ENCODE measurements around the gene SH3PXD2A.

The SH3PXD2A gene

DNA sequence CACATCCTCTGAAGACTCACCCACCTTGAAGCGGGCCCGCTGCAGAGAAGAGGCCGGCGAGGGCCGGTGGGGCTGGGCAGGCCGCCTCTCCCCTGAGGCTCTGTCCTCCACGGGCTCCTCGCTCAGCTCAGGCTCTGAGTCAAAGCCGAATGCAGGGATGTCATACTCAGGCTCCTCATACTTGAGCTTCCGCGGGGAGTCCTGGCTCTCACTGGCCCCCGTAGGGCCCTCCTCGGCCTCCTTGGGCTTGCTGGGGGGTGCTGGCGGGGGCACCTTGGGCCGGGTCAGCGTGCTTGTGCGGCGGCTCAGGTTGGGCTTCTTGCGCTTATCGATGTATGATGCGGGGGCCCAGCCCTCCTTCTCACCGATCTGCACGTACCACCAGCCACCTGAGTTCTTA is 252.0 kb downstream of the SH3PXD2A start:
- DNase-seq (ENCODE audit: low read depth) = no peak

DNA sequence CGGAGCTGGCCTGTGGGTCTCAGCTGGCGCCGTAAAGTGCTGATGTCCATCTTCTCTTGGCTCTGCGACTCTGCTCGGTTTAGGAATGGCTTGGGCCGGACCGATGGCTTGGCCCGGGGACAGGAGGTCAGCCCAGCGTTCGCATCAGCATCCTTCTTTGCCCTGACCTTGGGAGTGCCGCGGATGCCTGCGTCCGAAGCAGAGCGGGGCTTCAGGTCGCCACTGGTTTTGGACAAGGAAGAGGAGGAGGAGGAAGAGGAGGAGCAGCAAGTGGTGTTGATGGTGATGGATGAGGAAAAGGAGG is 252.6 kb downstream of the SH3PXD2A start:
- no peak for DNase-seq (ENCODE audit: low read depth)

DNA sequence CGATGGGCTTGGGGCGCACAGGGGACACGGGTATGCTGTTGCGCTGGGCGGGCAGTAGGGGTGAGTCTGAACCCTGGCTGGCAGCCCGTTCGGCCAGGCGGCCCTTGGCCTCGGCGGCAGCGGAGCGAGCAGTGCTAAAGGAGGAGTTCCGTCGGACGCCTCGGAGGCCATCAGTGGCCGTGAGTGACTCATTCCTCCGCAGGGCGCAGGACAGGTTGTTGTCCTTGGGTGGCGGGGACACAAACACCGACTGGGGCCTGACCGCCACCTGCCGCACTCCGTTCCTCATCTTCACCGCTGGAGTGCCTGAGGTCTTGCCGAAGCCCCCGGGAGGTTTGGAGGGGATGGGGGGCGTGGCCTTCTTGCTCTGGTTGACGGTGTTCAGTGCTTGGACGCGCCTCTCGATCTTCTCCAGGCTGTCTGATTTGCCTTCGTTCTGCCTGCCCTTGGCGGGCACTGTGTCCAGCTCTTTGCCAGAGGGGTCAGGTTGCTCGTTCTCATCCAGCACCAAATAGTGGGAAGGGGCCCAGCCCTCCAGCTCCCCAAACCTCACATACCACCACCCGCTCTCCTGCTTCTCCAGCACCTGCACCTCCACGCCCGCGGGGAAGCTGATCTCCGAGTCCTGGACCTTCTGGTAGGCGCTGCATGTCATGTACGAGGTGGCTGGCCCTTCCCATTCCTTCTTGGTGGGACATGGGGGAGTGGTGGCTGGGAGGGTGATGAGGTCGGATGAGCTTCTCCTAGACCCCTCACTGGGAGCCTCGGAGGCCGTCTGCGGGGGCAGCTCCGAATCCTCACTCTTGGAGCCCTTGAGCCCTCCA is 253.1 kb downstream of the SH3PXD2A start:
- DNase-seq (ENCODE audit: low read depth) = no peak

DNA sequence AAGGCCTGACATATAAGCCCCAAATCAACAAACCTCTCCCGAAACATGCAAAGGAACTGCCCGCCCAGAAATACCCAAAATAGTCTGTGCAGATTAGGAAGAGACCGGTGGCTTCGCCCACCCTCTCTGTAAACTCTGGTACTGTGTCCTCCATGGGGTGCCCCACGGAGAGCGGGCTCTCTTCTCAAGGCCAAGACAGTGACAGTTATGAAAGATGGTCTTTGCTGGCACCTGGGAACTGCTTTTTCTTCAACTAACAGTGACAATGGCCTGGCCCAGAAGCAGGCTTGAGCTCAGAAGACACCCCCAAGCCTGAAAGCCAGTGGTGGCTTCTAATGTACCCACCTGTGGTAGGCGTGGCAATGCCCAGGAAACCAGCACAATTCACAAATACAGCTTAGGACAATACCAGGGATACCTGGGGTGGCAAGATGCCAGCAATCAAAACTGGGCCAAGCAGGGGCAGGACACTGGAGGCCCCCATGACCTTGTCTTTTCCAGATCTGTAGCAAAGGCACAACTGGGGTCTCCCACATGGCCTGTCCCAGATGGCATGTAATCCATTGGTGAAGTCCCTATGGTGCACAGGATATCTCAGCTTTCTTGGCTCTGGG is 254.3 kb downstream of the SH3PXD2A start:
- DNase-seq (ENCODE audit: low read depth) = no peak

DNA sequence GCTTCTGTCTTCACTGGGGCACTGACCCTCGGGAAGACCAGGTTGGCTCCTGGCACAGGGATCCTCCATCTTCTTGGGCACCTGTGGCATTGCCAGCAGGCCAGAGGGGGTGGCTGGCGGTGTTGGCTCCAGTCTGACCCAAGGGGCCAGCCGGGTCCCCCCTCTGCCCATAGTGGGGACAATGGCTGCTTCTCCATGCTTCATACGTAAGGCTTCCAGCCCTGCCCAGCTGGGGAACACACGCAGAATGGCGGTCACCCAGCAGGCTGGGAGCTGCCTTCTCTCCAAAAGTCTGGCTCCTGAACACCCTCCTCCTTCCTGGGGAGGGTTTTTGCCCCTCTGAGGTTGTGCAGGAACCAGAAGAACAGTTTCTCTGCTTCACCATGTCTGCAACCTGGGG is 255.1 kb downstream of the SH3PXD2A start:
- DNase-seq (ENCODE audit: low read depth) = no peak

DNA sequence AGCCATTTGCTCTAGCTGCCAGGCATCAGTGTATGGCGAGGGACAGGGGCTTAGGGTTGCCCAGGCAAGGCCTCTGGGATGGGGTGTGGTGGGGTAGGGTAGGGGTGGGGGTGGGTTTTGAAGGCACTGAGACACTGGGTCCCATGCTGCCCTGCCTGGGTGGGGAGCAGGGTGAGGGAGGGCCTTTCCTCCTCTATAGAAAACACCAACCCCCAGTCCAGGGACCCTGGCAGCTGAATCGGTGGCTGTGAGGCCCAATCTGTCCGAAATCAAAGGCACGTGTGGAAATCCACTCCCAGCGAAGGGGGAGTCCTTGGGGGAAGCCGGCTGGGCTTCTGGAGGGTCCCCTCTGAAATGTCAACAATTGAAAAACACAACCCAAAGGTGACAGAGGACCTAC is 255.5 kb downstream of the SH3PXD2A start:
- no peak for DNase-seq (ENCODE audit: low read depth)

DNA sequence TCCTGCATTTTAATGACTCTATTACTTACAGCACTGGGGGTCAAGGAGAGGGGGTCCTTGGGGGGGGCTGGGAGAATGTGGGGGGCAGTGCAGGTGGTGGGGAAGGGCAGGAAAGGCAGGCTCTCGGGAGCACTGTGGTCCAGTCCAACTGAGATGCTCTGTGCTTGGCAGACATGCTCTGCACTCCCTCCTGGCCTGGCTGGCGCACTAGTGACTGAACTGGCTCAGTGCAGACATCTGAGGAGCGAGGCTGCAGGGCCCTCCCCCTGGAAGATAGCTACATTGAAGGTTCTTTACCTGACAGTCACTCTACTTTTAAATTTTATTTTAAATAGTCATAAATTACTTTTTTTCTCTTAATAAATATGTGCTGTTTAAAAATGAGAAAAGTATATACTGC is 256.2 kb downstream of the SH3PXD2A start:
- DNase-seq (ENCODE audit: low read depth) = no peak

DNA sequence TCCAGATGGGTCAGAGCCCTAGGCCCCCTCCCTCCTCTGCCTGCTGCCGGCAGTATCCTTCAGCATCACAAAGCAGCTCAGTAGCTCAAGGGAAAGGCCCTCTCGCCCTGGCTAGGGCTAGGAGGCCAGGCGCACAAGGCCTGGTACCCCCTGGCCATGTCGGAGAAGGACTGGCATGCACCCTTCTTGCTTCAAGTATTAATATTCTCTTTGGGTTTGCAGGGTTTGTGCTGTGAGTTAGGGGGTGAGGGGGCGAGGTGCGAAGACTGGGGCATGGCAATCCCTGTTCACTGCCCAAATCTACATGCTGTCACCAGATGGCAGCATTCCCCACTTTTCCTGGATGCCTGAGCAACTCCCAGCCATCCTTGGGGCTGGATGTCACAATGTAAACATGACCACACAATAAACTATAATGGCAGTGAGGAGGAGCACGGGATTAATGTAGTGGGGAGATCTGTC is 256.7 kb downstream of the SH3PXD2A start:
- DNase-seq (ENCODE audit: low read depth) = no peak

DNA sequence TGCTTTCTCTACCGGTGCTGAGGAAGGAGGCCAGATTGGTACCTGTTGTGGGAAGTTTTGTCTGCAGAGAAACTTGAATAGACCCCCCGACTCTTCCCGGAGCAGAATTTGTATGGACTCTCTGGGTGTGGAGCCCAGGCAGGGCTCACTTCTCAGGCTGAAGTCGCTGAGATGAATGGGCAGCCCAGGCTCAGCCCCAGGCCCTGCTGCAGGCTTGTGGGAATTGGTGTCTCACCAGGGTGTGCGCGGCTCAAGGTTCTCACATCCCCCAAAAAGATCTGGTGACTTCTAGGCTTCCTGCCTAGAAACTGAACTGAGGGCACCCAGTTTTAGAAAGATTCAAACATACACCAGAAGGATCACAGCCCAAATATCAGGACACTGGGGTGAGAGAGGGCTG is 258.4 kb downstream of the SH3PXD2A start:
- no peak for DNase-seq (ENCODE audit: low read depth)

DNA sequence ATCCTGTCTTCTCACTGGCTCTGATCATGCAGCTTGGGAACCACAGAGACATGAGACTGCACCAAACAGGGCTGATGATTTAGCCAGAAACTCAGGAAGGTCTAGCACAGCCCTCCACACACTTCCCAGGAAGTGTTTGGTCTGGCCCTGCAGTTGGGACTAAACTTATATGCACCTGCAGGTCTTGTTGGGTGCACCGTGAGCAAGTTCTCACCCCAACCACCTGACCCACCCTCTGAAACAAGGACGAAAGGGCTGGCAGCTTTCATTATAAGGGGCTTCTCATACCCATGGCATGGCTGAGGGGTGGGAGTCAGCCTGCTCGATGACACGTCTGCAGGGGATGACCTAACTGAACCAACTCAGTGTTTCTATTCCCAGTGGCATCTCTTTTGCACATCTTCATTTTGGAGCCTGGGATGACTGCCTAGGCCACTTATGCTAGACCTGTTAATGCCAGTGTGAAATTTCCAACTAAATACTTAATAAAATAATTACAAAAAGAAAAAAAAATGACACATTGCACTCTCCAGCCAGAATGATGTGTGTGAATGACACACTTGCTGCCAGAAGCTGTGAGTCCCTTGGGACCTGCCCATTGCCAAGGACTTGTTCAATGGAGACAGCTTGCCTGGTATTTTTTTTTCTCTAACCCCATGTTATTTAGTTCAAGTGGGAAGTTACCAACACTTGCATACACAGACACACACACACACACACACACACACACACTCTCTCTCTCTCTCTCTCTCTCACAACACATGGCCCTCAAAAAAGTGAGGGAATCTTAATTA is 259.2 kb downstream of the SH3PXD2A start:
- no peak for DNase-seq (ENCODE audit: low read depth)

DNA sequence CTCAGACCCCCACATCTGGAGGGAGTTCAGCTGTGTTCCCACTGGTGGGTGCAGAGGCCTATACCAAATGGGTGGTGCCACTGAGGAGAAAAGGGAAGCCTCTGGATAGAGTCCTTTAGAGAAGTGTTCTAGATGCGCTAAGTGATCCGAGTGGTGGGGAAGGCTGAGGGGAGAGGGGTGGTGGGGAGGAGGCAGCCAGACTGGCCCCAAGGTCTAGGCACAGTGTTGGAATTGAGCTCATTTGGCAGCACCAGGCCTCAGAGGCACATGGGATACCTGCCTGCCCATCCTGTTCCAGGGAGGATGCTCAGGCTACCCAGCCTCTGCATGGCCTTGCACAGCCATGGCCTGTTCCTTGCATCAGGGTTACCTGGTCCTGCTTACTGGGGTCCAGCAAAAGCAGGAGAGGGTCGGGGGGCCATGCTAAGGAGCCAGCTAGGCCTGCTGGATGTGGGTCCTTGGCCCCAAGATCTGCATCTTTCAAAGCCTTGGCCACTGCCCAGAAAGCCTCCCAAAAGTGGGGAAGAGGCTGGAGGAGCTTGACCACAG is 262.3 kb downstream of the SH3PXD2A start:
- no peak for DNase-seq (ENCODE audit: low read depth)

DNA sequence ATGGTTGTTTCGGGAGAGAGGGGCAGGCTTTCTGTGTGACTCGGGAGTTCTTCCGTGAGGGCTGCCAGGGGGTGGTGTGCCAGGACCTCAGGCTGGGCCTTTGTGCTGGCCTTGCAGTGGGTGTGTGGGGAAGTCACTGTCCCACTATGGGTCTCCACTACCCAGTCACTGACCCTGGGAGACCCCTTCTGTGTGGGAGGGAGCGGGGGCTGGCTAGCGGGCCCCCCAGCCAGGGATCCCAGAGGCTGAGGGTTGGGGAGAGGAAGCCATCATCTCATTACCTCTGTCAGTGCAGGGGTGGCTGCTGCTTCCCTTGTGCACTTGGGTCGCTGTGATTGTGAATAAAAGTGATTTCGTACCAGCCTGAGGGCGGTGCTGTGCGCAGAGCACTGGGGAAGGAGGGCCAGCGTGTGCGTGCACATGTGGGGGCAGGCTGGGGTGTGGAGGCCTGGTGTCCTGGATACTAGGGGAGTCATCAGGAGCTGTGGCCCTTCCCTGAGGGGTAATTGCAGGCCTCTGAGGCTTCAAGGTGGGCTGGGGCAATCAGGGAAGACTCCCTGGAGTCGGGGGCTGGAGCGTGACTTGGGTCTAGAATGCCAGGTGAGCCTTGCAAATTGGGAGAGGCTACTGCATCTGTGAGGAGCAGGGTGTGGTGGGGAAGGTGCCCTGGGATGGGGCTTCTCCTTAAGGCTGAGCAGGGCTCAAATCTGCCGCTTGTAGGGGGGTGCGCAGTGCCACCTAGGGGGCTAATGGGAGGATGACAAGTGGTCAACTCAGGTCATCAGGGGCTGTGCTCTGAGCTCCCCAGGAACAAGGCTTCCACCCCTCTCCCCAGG is 263.0 kb downstream of the SH3PXD2A start:
- DNase-seq (ENCODE audit: low read depth) = no peak

DNA sequence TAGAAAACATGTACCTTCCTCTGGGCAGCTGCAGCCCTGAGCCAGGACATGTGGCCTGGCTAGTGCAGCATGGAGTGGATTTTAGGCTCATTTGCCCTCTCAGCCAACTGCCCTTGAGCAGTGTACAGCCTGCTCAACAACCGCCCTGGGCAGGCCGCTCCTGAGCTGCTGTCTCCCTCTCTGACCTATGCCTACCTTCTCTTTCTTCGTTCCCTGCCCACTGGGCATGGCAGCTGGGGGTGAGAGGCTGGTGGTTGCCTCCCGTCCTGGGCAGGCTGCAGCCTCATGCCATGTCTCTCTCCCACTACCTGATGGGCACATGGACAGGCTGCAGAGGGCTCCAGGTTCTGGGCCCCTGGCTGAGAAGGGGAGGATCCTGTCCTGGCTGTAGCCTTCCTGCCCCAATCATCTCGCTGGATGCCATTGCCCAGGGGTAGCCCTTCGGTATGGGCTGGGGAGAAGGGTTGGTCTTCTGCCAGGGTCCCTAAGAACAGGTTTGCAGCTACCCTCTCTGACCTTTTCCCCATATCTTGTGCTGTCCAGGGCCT is 264.6 kb downstream of the SH3PXD2A start:
- DNase-seq (ENCODE audit: low read depth) = no peak

DNA sequence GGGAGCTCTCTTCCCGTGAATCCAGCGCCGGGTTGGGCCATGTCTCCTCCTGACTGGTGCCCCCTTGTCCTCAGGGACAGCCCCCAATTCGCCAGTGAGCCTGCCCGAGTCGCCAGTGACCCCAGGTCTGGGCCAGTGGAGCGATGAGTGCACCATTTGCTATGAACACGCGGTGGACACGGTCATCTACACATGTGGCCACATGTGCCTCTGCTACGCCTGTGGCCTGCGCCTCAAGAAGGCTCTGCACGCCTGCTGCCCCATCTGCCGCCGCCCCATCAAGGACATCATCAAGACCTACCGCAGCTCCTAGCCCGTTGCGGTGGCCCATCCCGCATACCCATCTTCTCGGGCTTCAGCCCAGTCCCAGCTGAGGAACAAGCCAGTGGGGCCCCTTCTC is 265.3 kb downstream of the SH3PXD2A start:
- no peak for DNase-seq (ENCODE audit: low read depth)

DNA sequence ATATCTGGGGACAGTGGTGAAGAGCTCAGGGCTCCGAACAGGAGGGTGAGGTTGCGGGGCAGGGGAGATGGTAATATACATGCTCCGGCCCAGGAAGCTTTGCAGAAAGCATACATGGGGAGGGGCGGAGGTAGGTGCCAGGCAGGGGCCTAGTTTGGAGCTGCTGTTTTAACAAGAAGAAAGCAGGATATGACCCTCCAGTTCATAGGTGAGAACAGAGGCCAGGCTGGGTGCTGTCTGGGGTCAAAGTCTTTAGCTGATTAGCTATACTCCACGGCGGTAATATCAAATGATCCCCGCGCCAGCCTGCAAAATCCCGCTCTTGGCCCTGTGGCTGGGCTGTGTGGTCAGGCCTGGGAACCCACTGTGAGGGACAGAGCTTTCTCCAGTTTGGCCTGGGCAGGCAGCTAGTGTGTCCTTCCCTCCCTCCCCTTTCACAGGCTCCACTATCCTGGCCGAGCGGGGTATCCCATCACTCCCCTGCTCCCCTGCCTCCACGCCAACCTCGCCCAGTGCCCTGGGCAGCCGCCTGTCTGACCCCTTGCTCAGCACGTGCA is 266.2 kb downstream of the SH3PXD2A start:
- no peak for DNase-seq (ENCODE audit: low read depth)

DNA sequence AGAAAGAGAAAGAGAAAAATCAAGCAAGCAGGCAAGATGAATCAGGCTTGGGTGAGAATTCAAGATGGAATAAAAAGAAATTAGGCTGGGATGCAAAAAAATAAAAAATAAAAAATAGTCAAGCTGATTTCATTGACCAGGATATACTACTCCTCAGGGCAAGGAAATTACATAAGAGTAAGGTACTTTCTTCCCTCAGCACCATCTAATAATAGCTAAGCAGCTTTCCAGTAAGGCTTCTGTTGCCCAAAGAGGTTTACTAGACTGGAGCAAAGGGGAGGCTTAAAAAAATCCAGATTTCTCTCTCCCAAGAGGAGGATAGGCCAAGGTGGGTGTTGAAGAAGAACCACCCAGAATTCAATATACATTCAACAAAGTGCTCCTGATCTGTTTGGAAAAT is 268.3 kb downstream of the SH3PXD2A start:
- no peak for DNase-seq (ENCODE audit: low read depth)

DNA sequence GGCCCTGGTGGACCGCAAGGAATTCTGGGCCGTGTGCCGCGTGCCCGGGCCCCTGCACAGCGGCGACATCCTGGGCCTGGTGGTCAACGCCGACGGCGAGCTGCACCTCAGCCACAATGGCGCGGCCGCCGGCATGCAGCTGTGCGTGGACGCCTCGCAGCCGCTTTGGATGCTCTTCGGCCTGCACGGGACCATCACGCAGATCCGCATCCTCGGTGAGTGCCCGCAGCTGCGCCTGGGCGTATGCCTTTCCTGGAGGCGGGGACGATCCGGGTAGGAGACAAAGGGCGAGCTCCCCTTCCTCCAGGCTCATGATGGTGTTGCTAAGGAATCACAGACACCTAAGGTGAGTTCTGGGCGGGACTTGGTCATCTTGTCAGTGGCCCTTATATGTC is 270.4 kb downstream of the SH3PXD2A start:
- DNase-seq (ENCODE audit: low read depth) = no peak

DNA sequence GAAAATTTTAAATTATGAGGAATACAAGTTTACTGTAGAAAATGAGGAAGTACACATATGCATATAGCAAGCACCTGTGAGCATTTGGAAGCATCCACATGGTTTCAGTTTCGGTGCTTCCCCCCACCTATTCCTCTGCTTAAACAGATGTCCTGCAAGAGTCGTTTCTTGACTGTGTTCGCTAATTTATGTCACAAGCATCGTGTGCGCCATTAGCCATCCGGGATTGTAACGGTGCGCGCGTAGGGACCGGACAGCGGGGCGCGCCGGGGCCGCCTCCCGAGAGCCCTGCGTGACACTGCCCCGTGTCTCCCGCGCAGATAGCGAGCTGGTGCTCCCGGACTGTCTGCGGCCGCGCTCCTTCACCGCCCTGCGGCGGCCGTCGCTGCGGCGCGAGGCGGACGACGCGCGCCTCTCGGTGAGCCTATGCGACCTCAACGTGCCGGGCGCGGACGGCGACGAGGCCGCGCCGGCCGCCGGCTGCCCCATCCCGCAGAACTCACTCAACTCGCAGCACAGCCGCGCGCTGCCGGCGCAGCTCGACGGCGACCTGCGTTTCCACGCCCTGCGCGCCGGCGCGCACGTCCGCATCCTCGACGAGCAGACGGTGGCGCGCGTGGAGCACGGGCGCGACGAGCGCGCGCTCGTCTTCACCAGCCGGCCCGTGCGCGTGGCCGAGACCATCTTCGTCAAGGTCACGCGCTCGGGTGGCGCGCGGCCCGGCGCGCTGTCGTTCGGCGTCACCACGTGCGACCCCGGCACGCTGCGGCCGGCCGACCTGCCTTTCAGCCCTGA is 271.0 kb downstream of the SH3PXD2A start:
- peak; percentile 56 for DNase-seq (ENCODE audit: low read depth)

DNA sequence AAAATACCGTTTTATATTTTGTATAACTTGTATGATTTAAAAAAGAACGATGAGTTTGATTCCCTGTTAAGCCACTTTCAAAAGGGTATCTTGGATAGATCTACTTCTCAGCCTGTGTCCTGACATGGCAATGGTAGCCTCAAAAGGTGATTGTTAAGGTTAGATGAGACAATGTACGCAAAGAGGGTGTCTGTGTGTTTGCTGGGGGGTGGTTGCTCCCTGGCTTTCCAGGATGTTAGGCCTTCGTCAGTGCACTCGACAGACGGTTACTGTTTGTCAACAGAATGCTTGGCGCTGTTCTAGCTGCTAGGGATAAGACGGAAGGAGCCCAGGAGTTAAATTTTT is 271.5 kb downstream of the SH3PXD2A start:
- no peak for DNase-seq (ENCODE audit: low read depth)

DNA sequence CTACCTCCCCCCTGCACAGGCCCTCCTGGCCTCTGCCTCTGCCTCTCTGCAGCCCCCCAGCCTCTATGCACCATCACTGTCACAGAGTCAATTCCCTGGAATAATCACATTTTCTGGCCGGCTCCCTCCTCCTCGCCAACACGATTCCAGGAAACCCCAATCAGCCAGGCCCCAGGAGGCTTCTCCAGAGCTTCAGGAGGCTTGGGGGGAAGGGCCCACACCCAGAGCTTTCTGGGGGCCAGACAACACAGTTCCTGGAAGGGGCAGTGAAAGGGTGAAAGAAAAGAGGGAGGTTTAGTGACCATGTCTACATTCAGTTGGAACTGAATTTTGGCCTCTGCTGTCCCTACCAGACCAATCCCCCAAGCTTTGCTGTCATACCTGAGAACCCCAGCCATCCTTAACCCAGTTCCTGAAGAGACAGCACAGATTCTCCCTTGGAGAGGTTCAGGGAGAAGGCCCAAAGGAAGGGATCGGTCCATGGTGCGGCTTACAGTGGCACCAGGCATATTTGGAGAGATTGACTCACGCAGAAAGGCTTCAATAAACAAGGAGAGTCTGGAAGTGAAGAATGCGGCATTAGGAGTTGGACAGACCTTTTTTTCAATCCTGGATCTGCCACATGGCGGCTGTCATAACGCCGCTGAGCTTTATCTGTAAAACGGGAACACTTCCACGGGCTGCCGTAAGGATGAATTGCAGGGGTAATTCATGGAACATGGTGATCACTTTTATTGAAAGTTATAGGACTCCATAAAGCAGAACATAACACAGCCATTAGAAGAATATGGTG is 272.8 kb downstream of the SH3PXD2A start:
- DNase-seq (ENCODE audit: low read depth) = no peak

Measured in T follicular helper cell (primary cell).